ENCODE data around the gene SPATS2. TPM values are rescaled to one million over a fixed set of nuclear protein-coding genes. Genes with fewer than 3 reads are reported as not detected.

Gene SPATS2
- total RNA-seq, 1 donor from 2014 or later = 43.9 TPM

DNA sequence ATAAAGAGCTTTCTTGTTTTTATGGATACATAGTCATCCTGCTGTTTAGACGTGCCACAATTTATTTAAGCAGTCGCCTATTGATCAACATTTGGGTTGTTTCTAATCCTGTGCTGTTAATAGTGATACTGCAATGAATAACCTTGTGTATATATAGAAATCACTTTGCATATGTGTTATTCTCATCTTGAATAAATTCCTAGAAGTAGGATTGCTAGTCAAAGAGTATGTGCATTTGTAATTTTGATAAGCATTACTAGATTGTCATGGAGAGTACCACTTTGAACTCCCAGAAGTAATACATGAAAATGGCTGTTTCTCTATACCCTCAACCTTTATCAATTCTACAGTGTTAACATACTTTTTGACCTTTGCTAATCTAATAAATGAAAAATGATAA, 126.6 kb downstream of the SPATS2 start:
- TF ChIP-seq CTCF (IDR thresholded peaks at IDR 0.05; ENCODE audit: partially characterized antibody, unreplicated experiment) = no peak
- no peak for DNase-seq
- no peaks in the 10 kb centered on the region for H3K36me3 Mint-ChIP-seq (ENCODE audit: unreplicated experiment)
- no peak overlapping the region for H3K27ac Mint-ChIP-seq (ENCODE audit: unreplicated experiment)
- no peaks in the 10 kb centered on the region for H3K4me1 Mint-ChIP-seq (ENCODE audit: low read depth, unreplicated experiment)
- H3K4me3 Mint-ChIP-seq (ENCODE audit: unreplicated experiment) = no peak overlapping the region
- no peaks in the 10 kb centered on the region for H3K9me3 Mint-ChIP-seq (ENCODE audit: unreplicated experiment)
- peaks cover 4% of the 10 kb centered on the region for H3K27me3 Mint-ChIP-seq (ENCODE audit: unreplicated experiment)

DNA sequence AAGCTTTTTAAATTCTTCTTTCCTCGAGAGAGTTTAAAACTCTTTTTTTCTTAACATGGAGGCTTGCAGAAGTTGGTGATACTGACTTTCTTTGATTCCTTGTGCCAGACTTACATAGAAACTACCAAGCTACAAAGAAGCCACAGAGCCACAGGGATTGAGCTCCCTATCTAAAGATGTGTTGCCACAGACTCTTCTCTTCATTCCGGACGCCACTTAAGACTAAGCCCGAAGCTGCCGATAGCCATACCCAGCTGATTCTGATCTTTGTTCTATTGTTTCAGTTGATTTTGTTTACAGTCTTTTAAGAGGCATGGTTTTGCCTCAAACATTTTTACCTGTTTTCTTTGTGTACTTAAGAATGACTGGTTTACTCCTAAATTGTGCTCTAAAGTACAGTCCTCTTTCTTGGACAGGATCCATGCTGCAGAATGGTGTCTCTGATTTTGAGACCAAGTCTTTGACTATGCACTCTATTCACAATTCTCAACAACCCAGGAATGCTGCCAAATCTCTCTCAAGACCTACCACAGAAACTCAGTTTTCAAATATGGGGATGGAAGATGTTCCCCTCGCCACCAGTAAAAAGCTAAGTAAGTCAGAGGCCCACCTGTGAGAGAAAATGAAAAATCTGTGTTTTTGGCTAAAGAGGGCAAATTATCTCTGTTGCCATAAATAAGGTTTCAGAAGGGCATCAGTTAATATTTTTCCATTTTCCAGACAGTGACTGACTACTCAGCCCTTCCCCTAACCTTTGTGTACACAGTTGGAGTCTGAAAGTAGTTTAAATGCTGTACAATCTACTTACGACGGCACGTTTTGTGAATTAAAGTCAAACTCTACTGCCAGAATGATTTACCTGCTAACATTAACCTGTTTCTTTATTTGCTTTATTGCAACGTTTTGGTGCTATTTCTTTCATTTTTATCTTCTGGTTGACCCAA, 129.4 kb downstream of the SPATS2 start:
- Mint-ChIP-seq H3K4me3 (ENCODE audit: unreplicated experiment) (no peak overlapping the region), H3K36me3 (ENCODE audit: unreplicated experiment) (no peaks in the 10 kb centered on the region), H3K4me1 (ENCODE audit: low read depth, unreplicated experiment) (no peaks in the 10 kb centered on the region), H3K27me3 (ENCODE audit: unreplicated experiment) (no peaks in the 10 kb centered on the region), H3K27ac (ENCODE audit: unreplicated experiment) (no peak overlapping the region), H3K9me3 (ENCODE audit: unreplicated experiment) (no peaks in the 10 kb centered on the region)
- TF ChIP-seq CTCF (IDR thresholded peaks at IDR 0.05; ENCODE audit: partially characterized antibody, unreplicated experiment) = no peak
- DNase-seq = no peak

GRCh38 chr12:49501895-49502294, 134.6 kb downstream of the SPATS2 start:
- TF ChIP-seq CTCF (IDR thresholded peaks at IDR 0.05; ENCODE audit: partially characterized antibody, unreplicated experiment) = no peak
- no peaks in the 10 kb centered on the region for H3K36me3 Mint-ChIP-seq (ENCODE audit: unreplicated experiment)
- no peak overlapping the region for H3K4me3 Mint-ChIP-seq (ENCODE audit: unreplicated experiment)
- H3K27me3 Mint-ChIP-seq (ENCODE audit: unreplicated experiment) = peaks cover 3% of the 10 kb centered on the region
- H3K27ac Mint-ChIP-seq (ENCODE audit: unreplicated experiment) = no peak overlapping the region
- H3K9me3 Mint-ChIP-seq (ENCODE audit: unreplicated experiment) = no peaks in the 10 kb centered on the region
- no peak for DNase-seq
- H3K4me1 Mint-ChIP-seq (ENCODE audit: low read depth, unreplicated experiment) = no peaks in the 10 kb centered on the region

DNA sequence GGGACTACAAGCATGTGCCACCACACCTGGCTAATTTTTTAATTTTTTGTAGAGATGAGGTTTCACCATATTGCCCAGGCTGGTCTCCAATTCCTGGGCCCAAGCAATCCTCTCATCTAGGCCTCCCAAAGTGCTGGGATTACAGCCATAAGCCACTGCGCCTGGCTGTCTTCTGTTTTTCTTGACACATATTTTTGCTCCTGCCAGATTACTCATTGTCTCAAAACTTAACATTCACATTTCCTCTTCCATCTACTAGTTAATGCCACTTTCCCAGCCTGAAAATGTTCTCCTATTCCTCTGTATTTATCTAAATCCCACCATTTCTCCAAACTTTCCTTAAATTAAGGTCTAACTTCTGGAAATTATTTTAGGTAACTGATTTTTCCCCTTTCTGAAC, 135.3 kb downstream of the SPATS2 start:
- Mint-ChIP-seq H3K27me3 (ENCODE audit: unreplicated experiment) (peaks cover 3% of the 10 kb centered on the region), H3K27ac (ENCODE audit: unreplicated experiment) (no peak overlapping the region)

More for the DNA sequence above, 135.3 kb downstream of the SPATS2 start:
- Mint-ChIP-seq H3K4me3 (ENCODE audit: unreplicated experiment) (no peak overlapping the region), H3K4me1 (ENCODE audit: low read depth, unreplicated experiment) (no peaks in the 10 kb centered on the region), H3K9me3 (ENCODE audit: unreplicated experiment) (no peaks in the 10 kb centered on the region), H3K36me3 (ENCODE audit: unreplicated experiment) (no peaks in the 10 kb centered on the region)
- TF ChIP-seq CTCF (IDR thresholded peaks at IDR 0.05; ENCODE audit: partially characterized antibody, unreplicated experiment) = no peak
- DNase-seq = no peak
